ENCODE results near the gene GRPR.
A peak's percentile ranks its signal among the peaks of the same experiment; 100 is the strongest.

GRPR gene

DNA sequence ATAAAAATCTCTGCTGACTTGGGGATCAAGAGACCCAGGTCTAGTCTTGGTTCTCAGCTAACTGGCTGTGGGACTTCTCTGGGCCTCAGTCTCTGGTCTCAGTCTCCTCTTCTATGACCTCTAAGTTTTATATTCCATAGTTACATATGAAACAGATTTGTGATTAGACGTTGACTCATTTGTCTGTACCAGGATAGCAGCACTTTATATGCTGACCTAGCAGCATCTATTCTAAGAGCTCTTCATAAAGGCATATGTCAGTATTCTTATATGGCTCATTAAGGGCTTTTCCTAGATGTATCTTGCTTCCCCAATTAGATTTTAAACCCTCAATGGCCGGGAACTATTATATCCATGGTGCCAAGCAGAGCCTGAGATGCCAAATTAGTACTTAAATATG lies 12.7 kb downstream of the GRPR start:
- peak; percentile 60 for ATAC-seq
- TF ChIP-seq GLIS3 (CRISPR knock-in tag; IDR thresholded peaks at IDR 0.05) (no peak), PPARA (CRISPR knock-in tag; IDR thresholded peaks at IDR 0.05; ENCODE audit: borderline replicate concordance) (no peak), ZNF565 (CRISPR knock-in tag; conservative IDR thresholded peaks at IDR 0.05; ENCODE audit: low read depth) (no peak), OSR1 (CRISPR knock-in tag; IDR thresholded peaks at IDR 0.05) (no peak), ESRRG (CRISPR knock-in tag; IDR thresholded peaks at IDR 0.05) (no peak), ARNTL (CRISPR knock-in tag; IDR thresholded peaks at IDR 0.05; ENCODE audit: borderline replicate concordance, low read depth) (no peak), SNAI2 (CRISPR knock-in tag; IDR thresholded peaks at IDR 0.05) (no peak), ZNF8 (CRISPR knock-in tag; IDR thresholded peaks at IDR 0.05) (no peak), CSRNP3 (CRISPR knock-in tag; IDR thresholded peaks at IDR 0.05) (no peak), RARB (CRISPR knock-in tag; IDR thresholded peaks at IDR 0.05) (no peak), TCF4 (CRISPR knock-in tag; IDR thresholded peaks at IDR 0.05; ENCODE audit: borderline replicate concordance) (no peak), ZNF70 (CRISPR knock-in tag; IDR thresholded peaks at IDR 0.05) (no peak), TSHZ2 (CRISPR knock-in tag; IDR thresholded peaks at IDR 0.05) (no peak), ISL1 (CRISPR knock-in tag; IDR thresholded peaks at IDR 0.05) (no peak), TOX (CRISPR knock-in tag; IDR thresholded peaks at IDR 0.05; ENCODE audit: borderline replicate concordance) (no peak), CSDC2 (CRISPR knock-in tag; IDR thresholded peaks at IDR 0.05) (no peak), ZFP30 (CRISPR knock-in tag; IDR thresholded peaks at IDR 0.05) (no peak), ZC3H10 (CRISPR knock-in tag; IDR thresholded peaks at IDR 0.05) (no peak)
- TF ChIP-seq, protein P1, sequence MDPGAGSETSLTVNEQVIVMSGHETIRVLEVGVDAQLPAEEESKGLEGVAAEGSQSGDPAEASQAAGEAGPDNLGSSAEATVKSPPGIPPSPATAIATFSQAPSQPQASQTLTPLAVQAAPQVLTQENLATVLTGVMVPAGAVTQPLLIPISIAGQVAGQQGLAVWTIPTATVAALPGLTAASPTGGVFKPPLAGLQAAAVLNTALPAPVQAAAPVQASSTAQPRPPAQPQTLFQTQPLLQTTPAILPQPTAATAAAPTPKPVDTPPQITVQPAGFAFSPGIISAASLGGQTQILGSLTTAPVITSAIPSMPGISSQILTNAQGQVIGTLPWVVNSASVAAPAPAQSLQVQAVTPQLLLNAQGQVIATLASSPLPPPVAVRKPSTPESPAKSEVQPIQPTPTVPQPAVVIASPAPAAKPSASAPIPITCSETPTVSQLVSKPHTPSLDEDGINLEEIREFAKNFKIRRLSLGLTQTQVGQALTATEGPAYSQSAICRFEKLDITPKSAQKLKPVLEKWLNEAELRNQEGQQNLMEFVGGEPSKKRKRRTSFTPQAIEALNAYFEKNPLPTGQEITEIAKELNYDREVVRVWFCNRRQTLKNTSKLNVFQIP (CRISPR knock-in tag; IDR thresholded peaks at IDR 0.05; ENCODE audit: borderline replicate concordance, low read depth), result no peak
- TF ChIP-seq, protein P2, sequence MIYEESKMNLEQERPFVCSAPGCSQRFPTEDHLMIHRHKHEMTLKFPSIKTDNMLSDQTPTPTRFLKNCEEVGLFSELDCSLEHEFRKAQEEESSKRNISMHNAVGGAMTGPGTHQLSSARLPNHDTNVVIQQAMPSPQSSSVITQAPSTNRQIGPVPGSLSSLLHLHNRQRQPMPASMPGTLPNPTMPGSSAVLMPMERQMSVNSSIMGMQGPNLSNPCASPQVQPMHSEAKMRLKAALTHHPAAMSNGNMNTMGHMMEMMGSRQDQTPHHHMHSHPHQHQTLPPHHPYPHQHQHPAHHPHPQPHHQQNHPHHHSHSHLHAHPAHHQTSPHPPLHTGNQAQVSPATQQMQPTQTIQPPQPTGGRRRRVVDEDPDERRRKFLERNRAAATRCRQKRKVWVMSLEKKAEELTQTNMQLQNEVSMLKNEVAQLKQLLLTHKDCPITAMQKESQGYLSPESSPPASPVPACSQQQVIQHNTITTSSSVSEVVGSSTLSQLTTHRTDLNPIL (CRISPR knock-in tag; IDR thresholded peaks at IDR 0.05; ENCODE audit: low read depth), result no peak

DNA sequence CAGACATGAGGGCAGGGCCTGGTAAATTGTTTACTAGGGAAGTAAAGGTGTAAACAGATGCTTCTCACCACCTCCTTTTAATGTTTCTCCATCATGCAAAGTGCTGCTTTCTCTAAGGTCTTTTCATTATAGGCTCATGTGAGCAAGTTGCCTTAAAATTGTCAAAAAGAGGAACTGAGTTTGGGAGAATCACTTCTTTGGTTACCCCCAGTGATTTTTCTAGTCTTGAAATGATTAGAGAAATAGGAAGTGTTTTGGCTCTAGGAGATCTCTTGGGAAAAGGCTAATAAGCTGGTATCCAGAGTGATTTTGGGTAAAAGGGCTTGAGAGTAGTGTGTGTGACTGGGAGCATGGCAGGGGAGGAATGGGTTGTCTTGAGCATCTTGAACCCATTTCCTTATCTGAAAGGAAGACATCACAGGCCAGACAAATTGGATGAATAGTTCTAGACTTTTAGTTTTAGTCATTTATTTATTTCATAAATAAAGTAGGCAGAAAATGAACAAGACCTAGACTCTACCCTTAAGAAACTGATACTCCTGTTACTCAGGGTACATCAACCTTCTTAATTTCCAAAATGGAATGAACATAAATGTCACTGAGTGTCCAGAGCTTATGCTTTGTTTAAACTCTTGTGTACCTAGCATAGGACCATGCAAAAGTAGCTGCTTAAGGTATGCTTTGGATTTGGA lies 14.2 kb downstream of the GRPR start:
- no peak for ATAC-seq
- no peak for TF ChIP-seq SNAI2 (CRISPR knock-in tag; IDR thresholded peaks at IDR 0.05)
- TF ChIP-seq PATZ1 (CRISPR knock-in tag; IDR thresholded peaks at IDR 0.05; ENCODE audit: borderline replicate concordance), result no peak
- no peak for TF ChIP-seq TCF4 (CRISPR knock-in tag; IDR thresholded peaks at IDR 0.05; ENCODE audit: borderline replicate concordance)
- TF ChIP-seq BACH2 (CRISPR knock-in tag; IDR thresholded peaks at IDR 0.05; ENCODE audit: borderline replicate concordance), result no peak
- no peak for TF ChIP-seq TSHZ2 (CRISPR knock-in tag; IDR thresholded peaks at IDR 0.05)
- no peak for TF ChIP-seq ZNF8 (CRISPR knock-in tag; IDR thresholded peaks at IDR 0.05)
- no peak for TF ChIP-seq ARNTL (CRISPR knock-in tag; IDR thresholded peaks at IDR 0.05; ENCODE audit: borderline replicate concordance, low read depth)
- TF ChIP-seq CSDC2 (CRISPR knock-in tag; IDR thresholded peaks at IDR 0.05), result no peak
- no peak for TF ChIP-seq OSR1 (CRISPR knock-in tag; IDR thresholded peaks at IDR 0.05)
- TF ChIP-seq ZNF565 (CRISPR knock-in tag; conservative IDR thresholded peaks at IDR 0.05; ENCODE audit: low read depth), result no peak
- TF ChIP-seq ZFP30 (CRISPR knock-in tag; IDR thresholded peaks at IDR 0.05), result no peak
- TF ChIP-seq, protein P1 (CRISPR knock-in tag; IDR thresholded peaks at IDR 0.05; ENCODE audit: borderline replicate concordance, low read depth), result no peak
- TF ChIP-seq PPARA (CRISPR knock-in tag; IDR thresholded peaks at IDR 0.05; ENCODE audit: borderline replicate concordance), result no peak
- TF ChIP-seq TOX (CRISPR knock-in tag; IDR thresholded peaks at IDR 0.05; ENCODE audit: borderline replicate concordance), result no peak
